Measurements from ENCODE around the gene CENPP.

Gene CENPP

GRCh38 chr9:92342825-92343488, 17.2 kb downstream of the CENPP start:
- no peak overlapping the region for H3K4me3 Mint-ChIP-seq
- no peaks in the 10 kb centered on the region for H3K9me3 Mint-ChIP-seq
- no peaks in the 10 kb centered on the region for H3K4me1 Mint-ChIP-seq
- no peak overlapping the region for H3K27ac Mint-ChIP-seq
- peaks cover 18% of the 10 kb centered on the region for H3K36me3 Mint-ChIP-seq
- H3K27me3 Mint-ChIP-seq, result no peaks in the 10 kb centered on the region

- no peak overlapping the region for H3K4me3 Mint-ChIP-seq
- H3K4me1 Mint-ChIP-seq, result no peaks in the 10 kb centered on the region
- H3K36me3 Mint-ChIP-seq, result peaks cover 9% of the 10 kb centered on the region
- no peaks in the 10 kb centered on the region for H3K27me3 Mint-ChIP-seq
- no peaks in the 10 kb centered on the region for H3K9me3 Mint-ChIP-seq
- no peak overlapping the region for H3K27ac Mint-ChIP-seq
These were observed 19.8 kb downstream of the CENPP start for GRCh38 chr9:92345582-92345981.

GRCh38 chr9:92349771-92350739, 24.3 kb downstream of the CENPP start:
- Mint-ChIP-seq H3K27ac (no peak overlapping the region), H3K9me3 (no peaks in the 10 kb centered on the region)

GRCh38 chr9:92350740-92351133, 25.0 kb downstream of the CENPP start:
- Mint-ChIP-seq H3K27me3 (no peaks in the 10 kb centered on the region), H3K9me3 (no peaks in the 10 kb centered on the region), H3K4me1 (no peaks in the 10 kb centered on the region), H3K4me3 (no peak overlapping the region), H3K36me3 (peaks cover 9% of the 10 kb centered on the region), H3K27ac (no peak overlapping the region)

More at GRCh38 chr9:92349771-92350739, 24.3 kb downstream of the CENPP start:
- Mint-ChIP-seq H3K4me3 (no peak overlapping the region), H3K4me1 (no peaks in the 10 kb centered on the region), H3K27me3 (no peaks in the 10 kb centered on the region), H3K36me3 (peaks cover 7% of the 10 kb centered on the region)

- no peak overlapping the region for H3K4me3 Mint-ChIP-seq
- no peaks in the 10 kb centered on the region for H3K9me3 Mint-ChIP-seq
- H3K27me3 Mint-ChIP-seq, result no peaks in the 10 kb centered on the region
- no peak overlapping the region for H3K27ac Mint-ChIP-seq
- H3K36me3 Mint-ChIP-seq, result peaks cover 18% of the 10 kb centered on the region
- H3K4me1 Mint-ChIP-seq, result no peaks in the 10 kb centered on the region
These were observed 27.3 kb downstream of the CENPP start for GRCh38 chr9:92353051-92353450.

- Mint-ChIP-seq H3K27ac (no peak overlapping the region), H3K4me3 (no peak overlapping the region), H3K4me1 (no peaks in the 10 kb centered on the region), H3K36me3 (peaks cover 19% of the 10 kb centered on the region), H3K9me3 (no peaks in the 10 kb centered on the region), H3K27me3 (no peaks in the 10 kb centered on the region)
These were observed 33.7 kb downstream of the CENPP start for GRCh38 chr9:92359394-92359995.

- Mint-ChIP-seq H3K27me3 (no peaks in the 10 kb centered on the region), H3K27ac (no peak overlapping the region), H3K4me3 (no peak overlapping the region), H3K9me3 (no peaks in the 10 kb centered on the region), H3K36me3 (peaks cover 20% of the 10 kb centered on the region), H3K4me1 (no peaks in the 10 kb centered on the region)
These were observed 34.3 kb downstream of the CENPP start for GRCh38 chr9:92360083-92360482.

GRCh38 chr9:92369075-92369474, 43.3 kb downstream of the CENPP start:
- Mint-ChIP-seq H3K4me1 (no peaks in the 10 kb centered on the region), H3K4me3 (no peak overlapping the region), H3K27me3 (no peaks in the 10 kb centered on the region), H3K36me3 (peaks cover 10% of the 10 kb centered on the region), H3K9me3 (peaks cover 6% of the 10 kb centered on the region), H3K27ac (no peak overlapping the region)

GRCh38 chr9:92373167-92373566, 47.4 kb downstream of the CENPP start:
- H3K4me3 Mint-ChIP-seq, result no peak overlapping the region
- H3K36me3 Mint-ChIP-seq, result peaks cover 24% of the 10 kb centered on the region
- H3K27ac Mint-ChIP-seq, result no peak overlapping the region
- peaks cover 23% of the 10 kb centered on the region for H3K9me3 Mint-ChIP-seq
- no peaks in the 10 kb centered on the region for H3K27me3 Mint-ChIP-seq
- H3K4me1 Mint-ChIP-seq, result no peaks in the 10 kb centered on the region

GRCh38 chr9:92377876-92378275, 52.1 kb downstream of the CENPP start:
- peaks cover 19% of the 10 kb centered on the region for H3K9me3 Mint-ChIP-seq
- peaks cover 23% of the 10 kb centered on the region for H3K36me3 Mint-ChIP-seq
- H3K4me1 Mint-ChIP-seq, result peaks cover 13% of the 10 kb centered on the region
- H3K27ac Mint-ChIP-seq, result no peak overlapping the region
- H3K4me3 Mint-ChIP-seq, result no peak overlapping the region
- no peaks in the 10 kb centered on the region for H3K27me3 Mint-ChIP-seq

- Mint-ChIP-seq H3K36me3 (peaks cover 23% of the 10 kb centered on the region), H3K27ac (no peak overlapping the region), H3K4me3 (no peak overlapping the region), H3K9me3 (peaks cover 17% of the 10 kb centered on the region), H3K4me1 (peaks cover 13% of the 10 kb centered on the region), H3K27me3 (no peaks in the 10 kb centered on the region)
These were observed 53.3 kb downstream of the CENPP start for GRCh38 chr9:92378865-92379560.

GRCh38 chr9:92380603-92381002, 54.9 kb downstream of the CENPP start:
- Mint-ChIP-seq H3K4me1 (peaks cover 13% of the 10 kb centered on the region), H3K27ac (no peak overlapping the region), H3K4me3 (no peak overlapping the region), H3K9me3 (peaks cover 9% of the 10 kb centered on the region), H3K27me3 (no peaks in the 10 kb centered on the region), H3K36me3 (peaks cover 13% of the 10 kb centered on the region)

- Mint-ChIP-seq H3K27me3 (no peaks in the 10 kb centered on the region), H3K9me3 (no peaks in the 10 kb centered on the region), H3K4me1 (peaks cover 13% of the 10 kb centered on the region), H3K36me3 (peaks cover 6% of the 10 kb centered on the region), H3K27ac (no peak overlapping the region), H3K4me3 (no peak overlapping the region)
These were observed 56.0 kb downstream of the CENPP start for GRCh38 chr9:92381775-92382174.

- no peak overlapping the region for H3K4me3 Mint-ChIP-seq
- H3K27me3 Mint-ChIP-seq, result no peaks in the 10 kb centered on the region
- peaks cover 5% of the 10 kb centered on the region for H3K4me1 Mint-ChIP-seq
- H3K9me3 Mint-ChIP-seq, result no peaks in the 10 kb centered on the region
- H3K36me3 Mint-ChIP-seq, result peaks cover under 1% of the 10 kb centered on the region
- no peak overlapping the region for H3K27ac Mint-ChIP-seq
These were observed 58.6 kb downstream of the CENPP start for GRCh38 chr9:92384375-92384774.

- H3K27ac Mint-ChIP-seq, result no peak overlapping the region
- H3K4me1 Mint-ChIP-seq, result no peaks in the 10 kb centered on the region
- no peak overlapping the region for H3K4me3 Mint-ChIP-seq
- no peaks in the 10 kb centered on the region for H3K36me3 Mint-ChIP-seq
- no peaks in the 10 kb centered on the region for H3K27me3 Mint-ChIP-seq
- no peaks in the 10 kb centered on the region for H3K9me3 Mint-ChIP-seq
These were observed 59.2 kb downstream of the CENPP start for GRCh38 chr9:92385001-92385400.

Data from activated naive CD4-positive, alpha-beta T cell treated with anti-CD3 and anti-CD28 coated beads, Interleukin-2, amount 50 U/mL, for 24 hours (primary cell).